ENCODE data around the gene HSP90B1.

HSP90B1 gene

GRCh38 chr12:103930034-103930786 is at the start of gene HSP90B1:
TSS of gene HSP90B1 (plus strand) at chr12:103930410. CDS start at chr12:103930516, 106 bp downstream.
- peak; percentile 93 for DNase-seq (ENCODE audit: low spot score)

GRCh38 chr12:103881261-103881660 is 48.9 kb upstream of the HSP90B1 start:
- no peak for DNase-seq (ENCODE audit: low spot score)

- no peak for DNase-seq (ENCODE audit: low spot score)
These were observed 47.2 kb upstream of the HSP90B1 start for GRCh38 chr12:103882861-103883596.

GRCh38 chr12:103883908-103884307 is 46.3 kb upstream of the HSP90B1 start:
- no peak for DNase-seq (ENCODE audit: low spot score)

- DNase-seq (ENCODE audit: low spot score), result no peak
These were observed 45.9 kb upstream of the HSP90B1 start for GRCh38 chr12:103884316-103884715.

GRCh38 chr12:103886195-103886797 is 43.9 kb upstream of the HSP90B1 start:
- no peak for DNase-seq (ENCODE audit: low spot score)

- DNase-seq (ENCODE audit: low spot score), result no peak
These were observed 42.5 kb upstream of the HSP90B1 start for GRCh38 chr12:103887738-103888137.

GRCh38 chr12:103897316-103897715 is 32.9 kb upstream of the HSP90B1 start:
- DNase-seq (ENCODE audit: low spot score), result no peak

GRCh38 chr12:103901518-103902173 is 28.6 kb upstream of the HSP90B1 start:
- no peak for DNase-seq (ENCODE audit: low spot score)

GRCh38 chr12:103903993-103904392 is 26.2 kb upstream of the HSP90B1 start:
- no peak for DNase-seq (ENCODE audit: low spot score)

- no peak for DNase-seq (ENCODE audit: low spot score)
These were observed 24.4 kb upstream of the HSP90B1 start for GRCh38 chr12:103905730-103906349.

- DNase-seq (ENCODE audit: low spot score), result no peak
These were observed 22.0 kb upstream of the HSP90B1 start for GRCh38 chr12:103908246-103908541.

- DNase-seq (ENCODE audit: low spot score), result no peak
These were observed 21.3 kb upstream of the HSP90B1 start for GRCh38 chr12:103908877-103909276.

GRCh38 chr12:103909811-103910210 is 20.4 kb upstream of the HSP90B1 start:
- DNase-seq (ENCODE audit: low spot score), result no peak

- DNase-seq (ENCODE audit: low spot score), result no peak
These were observed 18.1 kb upstream of the HSP90B1 start for GRCh38 chr12:103912069-103912468.

- no peak for DNase-seq (ENCODE audit: low spot score)
These were observed 17.1 kb upstream of the HSP90B1 start for GRCh38 chr12:103913100-103913499.

GRCh38 chr12:103915306-103915705 is 14.9 kb upstream of the HSP90B1 start:
- no peak for DNase-seq (ENCODE audit: low spot score)

- DNase-seq (ENCODE audit: low spot score), result no peak
These were observed 12.3 kb upstream of the HSP90B1 start for GRCh38 chr12:103917873-103918272.

GRCh38 chr12:103924761-103925641 is 5.2 kb upstream of the HSP90B1 start:
- DNase-seq (ENCODE audit: low spot score), result no peak

GRCh38 chr12:103928682-103929045 is 1.5 kb upstream of the HSP90B1 start:
- no peak for DNase-seq (ENCODE audit: low spot score)

GRCh38 chr12:103929046-103929783 is 995 bp upstream of the HSP90B1 start:
- peak; percentile 65 for DNase-seq (ENCODE audit: low spot score)

Data from HuH-7.5 (cell line).